ENCODE data around the gene POMGNT2. TPM values are rescaled to one million over a fixed set of nuclear protein-coding genes. Genes with fewer than 3 reads are reported as not detected.

The POMGNT2 gene
- total RNA-seq, 2 donors from 2014 or later, result 11.5 to 13.7 TPM

DNA sequence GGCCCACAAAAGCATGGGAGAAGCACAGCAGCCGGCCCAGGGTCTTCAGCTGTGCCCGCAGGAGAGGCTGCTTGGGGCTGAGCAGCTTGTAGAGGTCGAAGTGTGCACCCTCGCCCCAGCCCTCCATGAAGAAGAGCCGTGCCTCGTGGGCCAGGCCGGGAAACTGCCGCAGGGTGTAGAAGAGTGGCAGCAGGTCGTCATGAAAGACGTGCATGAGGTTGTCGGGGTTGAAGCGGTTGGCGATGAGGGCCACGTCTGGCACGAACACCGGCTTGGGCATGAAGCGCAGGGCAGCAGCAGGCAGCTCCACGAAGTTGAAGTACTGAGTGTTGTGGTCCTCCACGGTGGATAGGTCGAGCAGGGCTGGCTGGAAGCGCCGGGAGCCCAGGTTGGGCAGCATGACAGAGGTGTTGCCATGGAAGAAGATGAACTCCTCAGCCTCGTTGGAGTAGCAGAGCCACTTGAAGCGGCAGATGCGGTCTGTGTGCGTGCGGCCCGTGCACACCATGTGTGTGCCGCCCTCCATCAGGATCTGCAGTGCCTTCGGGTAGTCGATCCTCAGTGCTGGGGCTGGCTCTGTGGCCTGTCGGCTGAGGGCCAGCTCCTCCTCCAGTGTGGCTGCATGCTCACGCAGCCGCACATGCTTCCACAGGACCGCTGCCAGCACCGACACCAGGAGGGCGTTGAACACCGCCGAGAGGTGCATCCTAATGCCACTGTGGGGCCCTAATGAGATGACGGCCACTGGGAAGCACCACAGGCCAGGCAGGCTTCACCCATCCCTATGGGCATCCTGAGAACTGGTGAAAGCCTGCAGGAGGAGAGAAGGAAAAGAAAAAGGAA is 24.9 kb downstream of the POMGNT2 start:
- Histone ChIP-seq H3K27ac (no peak overlapping the region), H3K9me3 (no peaks in the 10 kb centered on the region), H3K4me1 (no peaks in the 10 kb centered on the region), H3K36me3 (replicated peaks in 1 of 2; ENCODE audit: insufficient read depth in 1 of 2, low read depth in 2 of 2) (peaks cover 0 to 15% of the 10 kb centered on the region in 2 donors), H3K27me3 (no peaks in the 10 kb centered on the region), H3K4me3 (no peak overlapping the region)
- ATAC-seq (no peak), DNase-seq (no peak)
- intact Hi-C loops (cut with DNase I), result no loop called here
- 95 to 96% methylated on average over 34 to 40 of the region's 40 CpGs for WGBS, 2 donors
- TF ChIP-seq POLR2A (IDR thresholded peaks at IDR 0.05), result no peak
- TF ChIP-seq, protein P1, sequence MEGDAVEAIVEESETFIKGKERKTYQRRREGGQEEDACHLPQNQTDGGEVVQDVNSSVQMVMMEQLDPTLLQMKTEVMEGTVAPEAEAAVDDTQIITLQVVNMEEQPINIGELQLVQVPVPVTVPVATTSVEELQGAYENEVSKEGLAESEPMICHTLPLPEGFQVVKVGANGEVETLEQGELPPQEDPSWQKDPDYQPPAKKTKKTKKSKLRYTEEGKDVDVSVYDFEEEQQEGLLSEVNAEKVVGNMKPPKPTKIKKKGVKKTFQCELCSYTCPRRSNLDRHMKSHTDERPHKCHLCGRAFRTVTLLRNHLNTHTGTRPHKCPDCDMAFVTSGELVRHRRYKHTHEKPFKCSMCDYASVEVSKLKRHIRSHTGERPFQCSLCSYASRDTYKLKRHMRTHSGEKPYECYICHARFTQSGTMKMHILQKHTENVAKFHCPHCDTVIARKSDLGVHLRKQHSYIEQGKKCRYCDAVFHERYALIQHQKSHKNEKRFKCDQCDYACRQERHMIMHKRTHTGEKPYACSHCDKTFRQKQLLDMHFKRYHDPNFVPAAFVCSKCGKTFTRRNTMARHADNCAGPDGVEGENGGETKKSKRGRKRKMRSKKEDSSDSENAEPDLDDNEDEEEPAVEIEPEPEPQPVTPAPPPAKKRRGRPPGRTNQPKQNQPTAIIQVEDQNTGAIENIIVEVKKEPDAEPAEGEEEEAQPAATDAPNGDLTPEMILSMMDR (IDR thresholded peaks at IDR 0.05), result no peak

DNA sequence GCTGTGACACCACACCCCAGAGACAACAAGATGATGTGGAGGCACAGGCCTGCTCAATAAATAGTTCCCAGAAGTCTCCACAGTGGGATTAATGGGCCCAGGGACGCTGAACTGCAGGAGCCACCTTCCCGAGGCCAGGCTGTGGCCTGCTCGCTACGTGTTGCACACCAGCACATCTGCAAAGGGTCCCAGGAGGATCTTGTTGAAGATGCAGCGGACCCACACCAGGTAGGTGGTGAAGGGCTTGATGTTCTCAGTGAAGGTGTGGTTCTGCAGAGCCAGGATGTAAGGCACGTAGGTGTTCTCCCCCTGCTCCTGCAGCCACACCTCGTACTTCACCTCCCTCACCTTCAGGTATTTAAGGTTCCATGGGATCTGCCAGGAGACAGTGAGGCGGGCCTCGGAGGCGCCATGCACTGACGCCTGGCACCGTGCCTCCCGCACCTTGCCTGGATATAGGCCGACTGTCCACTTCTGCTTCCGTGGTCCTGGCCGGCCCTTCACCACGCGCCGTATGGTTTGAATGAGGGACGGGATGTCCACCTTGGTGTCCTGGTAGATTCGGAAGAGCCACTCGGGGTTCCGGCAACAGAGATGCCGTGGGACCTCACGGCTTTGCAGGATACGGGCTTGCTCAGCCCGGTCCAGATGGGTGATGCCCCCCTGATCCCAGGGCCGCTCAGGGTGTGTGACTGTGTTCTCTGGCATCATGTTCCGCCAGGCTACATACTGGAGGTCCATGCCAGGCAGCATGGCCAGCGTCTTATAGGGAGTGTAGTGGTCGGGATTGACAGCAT is 26.1 kb downstream of the POMGNT2 start:
- TF ChIP-seq, protein P1 (IDR thresholded peaks at IDR 0.05), result no peak
- TF ChIP-seq POLR2A (IDR thresholded peaks at IDR 0.05), result no peak
- intact Hi-C loops (cut with DNase I), result no loop called here

DNA sequence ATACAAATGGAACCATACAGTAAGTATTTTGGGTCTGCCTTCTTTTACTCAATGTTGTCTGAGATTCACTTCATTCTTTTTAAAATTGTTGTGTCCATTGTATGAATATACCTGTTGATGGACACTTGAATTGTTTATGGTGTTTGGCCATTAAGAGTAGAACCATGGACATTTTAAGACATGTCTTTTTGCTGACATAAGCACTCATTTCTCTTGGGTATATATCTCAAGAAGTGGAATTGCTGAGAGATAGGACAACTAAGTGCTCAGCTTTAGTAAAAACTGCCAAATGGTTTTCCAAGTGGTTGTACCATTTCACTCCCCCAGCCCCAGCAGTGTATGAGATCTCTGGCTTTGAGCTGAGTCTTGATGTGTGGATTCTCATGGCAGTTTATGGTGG is 28.2 kb downstream of the POMGNT2 start:
- no peak for ATAC-seq
- H3K4me1 ChIP-seq, result no peaks in the 10 kb centered on the region
- intact Hi-C loops (cut with DNase I), result no loop called here
- H3K9me3 ChIP-seq, result no peaks in the 10 kb centered on the region
- TF ChIP-seq, protein P1 (IDR thresholded peaks at IDR 0.05), result no peak
- no peak for TF ChIP-seq POLR2A (IDR thresholded peaks at IDR 0.05)
- H3K27ac ChIP-seq, result no peak overlapping the region
- DNase-seq, result no peak
- H3K27me3 ChIP-seq, result no peaks in the 10 kb centered on the region
- H3K4me3 ChIP-seq, result no peak overlapping the region
- H3K36me3 ChIP-seq (replicated peaks in 1 of 2; ENCODE audit: insufficient read depth in 1 of 2, low read depth in 2 of 2), result peaks cover 0 to 15% of the 10 kb centered on the region in 2 donors

More for the DNA sequence above, 26.1 kb downstream of the POMGNT2 start:
- no peak overlapping the region for H3K27ac ChIP-seq
- ATAC-seq (no peak), DNase-seq (no peak)
- H3K27me3 ChIP-seq, result no peaks in the 10 kb centered on the region
- H3K9me3 ChIP-seq, result no peaks in the 10 kb centered on the region
- H3K36me3 ChIP-seq (replicated peaks in 1 of 2; ENCODE audit: insufficient read depth in 1 of 2, low read depth in 2 of 2), result peaks cover 0 to 15% of the 10 kb centered on the region in 2 donors
- no peak overlapping the region for H3K4me3 ChIP-seq
- 94 to 96% methylated on average over 28 to 30 of the region's 31 CpGs for WGBS, 2 donors
- no peaks in the 10 kb centered on the region for H3K4me1 ChIP-seq

GRCh38 chr3:43077261-43077660 is 28.6 kb downstream of the POMGNT2 start:
- Histone ChIP-seq H3K9me3 (no peaks in the 10 kb centered on the region), H3K27me3 (no peaks in the 10 kb centered on the region), H3K36me3 (replicated peaks in 1 of 2; ENCODE audit: insufficient read depth in 1 of 2, low read depth in 2 of 2) (peaks cover 0 to 15% of the 10 kb centered on the region in 2 donors), H3K4me3 (no peak overlapping the region), H3K4me1 (no peaks in the 10 kb centered on the region), H3K27ac (no peak overlapping the region)
- ATAC-seq, result no peak
- intact Hi-C loops (cut with DNase I), result no loop called here
- DNase-seq, result no peak
- WGBS, 2 donors, result 93 to 96% methylated on average over 6 of the region's 6 CpGs
- no peak for TF ChIP-seq POLR2A (IDR thresholded peaks at IDR 0.05)
- TF ChIP-seq, protein P1 (IDR thresholded peaks at IDR 0.05), result no peak

All from body of pancreas (tissue), 4 donors.